ENCODE measurements around the gene TRIO.
A peak's percentile ranks its signal among the peaks of the same experiment; 100 is the strongest.

- TF ChIP-seq POLR2AphosphoS5 (IDR thresholded peaks at IDR 0.05; ENCODE audit: low read depth, low read length) (no peak), SIN3A (IDR thresholded peaks at IDR 0.05; ENCODE audit: borderline replicate concordance, insufficient read depth, low read length) (peak; percentile 80; the same call in 1 of the 2 replicates), TAF1 (IDR thresholded peaks at IDR 0.05; ENCODE audit: borderline replicate concordance, insufficient read depth, low read length) (no peak)
Measured at GRCh38 chr5:14202462-14202861, 59.3 kb downstream of the TRIO start.

All from PFSK-1 (cell line).